Measurements from ENCODE around the gene GET3. TPM values are rescaled to one million over a fixed set of nuclear protein-coding genes. Genes with fewer than 3 reads are reported as not detected.
"Not testable (repeated sequence)": the region's sequence is repeated elsewhere in the genome, so short reads cannot be mapped to it uniquely, and the experiment has no call there.

Gene GET3
- total RNA-seq, 2 experiments from 2014 or later: 78.3 to 80.2 TPM

DNA sequence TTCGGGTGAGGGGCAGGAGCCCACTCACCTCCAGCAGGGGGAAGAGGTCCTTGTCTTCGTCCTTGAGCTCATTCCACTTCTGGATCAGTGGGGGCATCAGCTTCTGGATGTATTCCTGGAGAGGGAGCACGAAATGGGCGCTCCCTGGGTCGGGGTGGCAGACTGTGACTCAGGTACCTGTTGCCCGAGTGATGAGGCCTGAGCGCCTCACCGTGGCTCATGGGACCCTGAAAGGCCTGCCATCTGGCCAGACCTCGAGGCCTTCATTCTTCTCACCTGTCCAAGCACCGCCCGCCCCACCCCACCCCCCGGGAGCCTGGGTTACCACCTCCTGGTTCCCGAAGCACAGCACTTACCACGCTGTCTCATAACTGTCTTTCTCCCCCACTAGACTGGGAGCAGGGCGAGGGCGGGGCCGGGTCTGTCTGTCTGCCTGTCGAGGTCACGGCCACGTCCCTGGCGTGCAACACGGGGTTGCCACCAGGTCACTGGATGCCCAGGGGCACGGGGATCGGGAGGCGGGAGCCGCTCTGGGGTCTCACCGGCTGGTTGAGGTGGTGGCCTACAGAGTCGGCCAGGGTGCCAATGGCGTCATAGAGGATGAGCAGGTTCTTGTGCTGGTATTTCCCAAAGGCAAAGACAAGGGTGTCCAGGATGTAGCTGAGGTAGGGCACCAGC lies 31.5 kb upstream of the GET3 start:
- H3K27me3 Mint-ChIP-seq: no peaks in the 10 kb centered on the region
- H3K4me3 Mint-ChIP-seq: no peak overlapping the region
- H3K9me3 Mint-ChIP-seq: no peaks in the 10 kb centered on the region
- peaks cover 34% of the 10 kb centered on the region for H3K36me3 Mint-ChIP-seq
- no peak for DNase-seq
- H3K27ac Mint-ChIP-seq: no peak overlapping the region
- no peaks in the 10 kb centered on the region for H3K4me1 Mint-ChIP-seq

DNA sequence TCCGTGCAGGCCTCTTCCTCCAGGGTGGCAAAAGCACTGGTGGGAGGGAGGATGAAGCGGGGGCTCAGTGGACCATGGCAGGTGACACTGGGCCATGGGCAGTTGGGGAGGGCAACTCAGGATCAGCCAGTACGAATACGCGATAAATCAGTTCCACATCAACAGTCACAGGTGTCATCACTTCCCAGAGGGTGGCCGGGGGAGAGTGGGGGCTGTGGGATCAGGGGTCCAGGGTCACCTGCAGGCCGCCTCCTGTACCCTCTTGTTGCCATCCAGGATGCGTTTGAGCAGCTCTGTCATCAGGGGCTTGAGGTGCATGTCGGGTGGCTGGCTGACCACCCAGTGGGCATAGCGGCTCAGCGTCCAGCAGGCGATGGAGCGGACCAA lies 31.0 kb upstream of the GET3 start:
- DNase-seq: no peak
- no peaks in the 10 kb centered on the region for H3K9me3 Mint-ChIP-seq
- H3K27ac Mint-ChIP-seq: no peak overlapping the region
- peaks cover 34% of the 10 kb centered on the region for H3K36me3 Mint-ChIP-seq
- no peaks in the 10 kb centered on the region for H3K27me3 Mint-ChIP-seq
- H3K4me1 Mint-ChIP-seq: no peaks in the 10 kb centered on the region
- no peak overlapping the region for H3K4me3 Mint-ChIP-seq

DNA sequence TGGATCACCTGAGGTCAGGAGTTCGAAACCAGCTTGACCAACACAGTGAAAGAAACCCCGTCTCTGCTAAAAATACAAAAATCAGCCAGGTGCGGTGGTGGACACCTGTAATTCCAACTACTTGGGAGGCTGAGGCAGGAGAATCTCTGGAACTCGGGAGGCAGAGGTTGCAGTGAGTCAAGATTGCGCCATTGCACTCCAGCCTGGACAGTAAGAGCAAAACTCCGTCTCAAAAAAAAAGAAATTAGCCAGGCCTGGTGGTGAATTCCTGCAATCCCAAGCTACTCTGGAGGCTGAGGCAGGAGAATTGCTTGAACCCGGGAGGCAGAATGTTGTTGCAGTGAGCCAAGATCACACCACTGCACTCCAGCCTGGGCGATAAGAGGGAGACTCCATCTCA lies 28.7 kb upstream of the GET3 start:
- Mint-ChIP-seq H3K27ac (no peak overlapping the region), H3K36me3 (peaks cover 32% of the 10 kb centered on the region), H3K9me3 (no peaks in the 10 kb centered on the region), H3K27me3 (no peaks in the 10 kb centered on the region), H3K4me3 (no peak overlapping the region), H3K4me1 (no peaks in the 10 kb centered on the region)
- no peak for DNase-seq

DNA sequence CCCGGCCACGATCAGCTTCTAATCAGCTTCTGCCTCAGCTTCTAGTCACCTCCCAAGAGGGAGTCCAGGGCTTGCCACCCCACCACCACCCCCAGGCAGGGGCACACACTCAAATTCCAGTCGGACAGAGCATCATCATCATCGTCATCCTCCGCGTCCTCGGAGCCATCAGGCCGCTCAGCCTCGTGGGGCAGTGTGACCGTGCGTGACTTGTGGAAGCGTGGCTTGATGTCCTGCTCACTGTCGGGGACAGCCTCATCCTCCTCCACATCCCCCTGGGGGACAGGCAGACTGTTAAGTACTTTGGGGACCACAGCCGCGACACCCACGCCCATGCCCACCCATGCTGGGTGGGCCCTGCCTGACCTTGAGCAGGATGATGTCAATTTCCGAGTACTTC lies 26.1 kb upstream of the GET3 start:
- H3K9me3 Mint-ChIP-seq: no peaks in the 10 kb centered on the region
- no peaks in the 10 kb centered on the region for H3K4me1 Mint-ChIP-seq
- H3K36me3 Mint-ChIP-seq: peaks cover 27% of the 10 kb centered on the region

DNA sequence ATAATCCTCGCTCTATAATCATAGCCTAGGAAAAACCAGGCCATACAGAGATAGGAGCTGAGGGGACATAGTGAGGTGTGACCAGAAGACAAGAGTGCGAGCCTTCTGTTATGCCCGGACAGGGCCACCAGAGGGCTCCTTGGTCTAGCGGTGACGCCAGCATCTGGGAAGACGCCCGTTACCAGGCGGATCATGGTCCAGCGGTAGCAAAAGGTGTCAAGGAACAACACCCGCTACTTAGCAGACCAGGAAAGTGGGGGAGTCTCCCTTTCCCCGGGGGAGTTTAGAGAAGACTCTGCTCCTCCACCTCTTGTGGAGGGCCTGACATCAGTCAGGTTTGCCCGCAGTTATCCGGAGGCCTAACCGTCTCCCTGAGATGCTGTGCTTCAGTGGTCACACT lies 25.2 kb upstream of the GET3 start:
- H3K27me3 Mint-ChIP-seq, H3K4me3 Mint-ChIP-seq, H3K27ac Mint-ChIP-seq, H3K9me3 Mint-ChIP-seq, DNase-seq, H3K4me1 Mint-ChIP-seq: not testable (repeated sequence)
- peaks cover 26% of the 10 kb centered on the region for H3K36me3 Mint-ChIP-seq

More for the DNA sequence above, 26.1 kb upstream of the GET3 start:
- no peak for DNase-seq
- Mint-ChIP-seq H3K27me3 (no peaks in the 10 kb centered on the region), H3K27ac (no peak overlapping the region), H3K4me3 (no peak overlapping the region)

DNA sequence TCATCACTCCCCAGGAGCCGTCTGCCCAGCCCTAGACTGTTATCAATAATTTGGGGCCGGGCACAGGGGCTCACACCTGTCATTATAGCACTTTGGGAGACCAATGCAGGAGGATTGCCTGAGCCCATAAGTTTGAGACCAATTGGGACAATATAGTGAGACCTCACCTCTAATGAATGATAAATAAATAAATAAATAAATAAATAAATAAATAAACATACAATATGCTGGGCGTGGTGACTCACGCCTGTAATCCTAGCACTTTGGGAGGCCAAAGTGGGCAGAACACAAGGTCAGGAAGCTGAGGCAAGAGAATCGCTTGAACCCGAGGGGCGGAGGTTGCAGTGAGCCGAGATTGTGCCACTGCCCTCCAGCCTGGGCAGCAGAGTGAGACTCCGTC lies 24.0 kb upstream of the GET3 start:
- DNase-seq, H3K4me3 Mint-ChIP-seq, H3K27me3 Mint-ChIP-seq, H3K27ac Mint-ChIP-seq, H3K9me3 Mint-ChIP-seq, H3K4me1 Mint-ChIP-seq: not testable (repeated sequence)
- peaks cover 28% of the 10 kb centered on the region for H3K36me3 Mint-ChIP-seq

DNA sequence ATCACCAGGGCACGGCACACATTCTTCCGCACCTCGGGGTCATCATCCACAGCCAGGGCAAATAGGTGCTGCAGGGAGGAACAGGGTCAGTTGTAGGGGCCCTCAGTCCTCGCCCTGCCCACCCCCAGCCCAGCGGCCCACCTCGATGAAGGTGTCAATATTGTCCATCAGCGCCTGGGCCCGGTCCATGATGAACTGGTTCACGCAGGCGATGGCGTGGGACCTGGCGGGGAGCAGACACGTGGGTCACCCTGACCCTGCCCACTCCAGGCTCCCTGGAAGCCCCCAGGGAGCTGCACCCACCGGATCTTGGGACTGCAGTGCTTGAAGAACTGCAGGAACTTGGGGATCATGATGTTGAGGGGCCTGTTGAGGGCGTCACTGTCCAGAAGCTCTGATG lies 22.2 kb upstream of the GET3 start:
- H3K27me3 Mint-ChIP-seq: no peaks in the 10 kb centered on the region
- no peak for DNase-seq
- H3K4me3 Mint-ChIP-seq: no peak overlapping the region
- peaks cover 34% of the 10 kb centered on the region for H3K36me3 Mint-ChIP-seq
- H3K9me3 Mint-ChIP-seq: no peaks in the 10 kb centered on the region
- H3K4me1 Mint-ChIP-seq: peaks cover 18% of the 10 kb centered on the region
- H3K27ac Mint-ChIP-seq: no peak overlapping the region

DNA sequence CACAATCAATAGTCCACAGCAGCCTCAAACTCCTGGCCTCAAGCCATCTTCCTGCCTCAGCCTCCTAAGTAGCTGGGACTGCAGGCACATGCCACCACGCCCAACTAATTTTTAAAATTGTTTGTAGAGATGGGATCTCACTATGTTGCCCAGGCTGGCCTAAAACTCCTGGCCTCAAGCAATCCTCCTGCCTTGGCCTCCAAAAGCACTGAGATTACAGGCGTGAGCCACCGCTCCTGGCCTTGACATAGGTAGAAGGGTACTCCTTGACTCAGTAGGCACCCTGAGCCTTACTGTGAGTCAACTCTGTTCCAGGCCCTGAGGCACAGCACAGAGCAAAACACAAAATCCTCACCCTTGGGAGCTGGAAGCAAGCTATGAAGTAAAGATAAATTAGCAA lies 21.4 kb upstream of the GET3 start:
- H3K36me3 Mint-ChIP-seq: peaks cover 34% of the 10 kb centered on the region
- no peaks in the 10 kb centered on the region for H3K9me3 Mint-ChIP-seq
- no peak overlapping the region for H3K4me3 Mint-ChIP-seq
- H3K27me3 Mint-ChIP-seq: no peaks in the 10 kb centered on the region
- H3K27ac Mint-ChIP-seq: no peak overlapping the region
- DNase-seq: no peak
- H3K4me1 Mint-ChIP-seq: peaks cover 24% of the 10 kb centered on the region

DNA sequence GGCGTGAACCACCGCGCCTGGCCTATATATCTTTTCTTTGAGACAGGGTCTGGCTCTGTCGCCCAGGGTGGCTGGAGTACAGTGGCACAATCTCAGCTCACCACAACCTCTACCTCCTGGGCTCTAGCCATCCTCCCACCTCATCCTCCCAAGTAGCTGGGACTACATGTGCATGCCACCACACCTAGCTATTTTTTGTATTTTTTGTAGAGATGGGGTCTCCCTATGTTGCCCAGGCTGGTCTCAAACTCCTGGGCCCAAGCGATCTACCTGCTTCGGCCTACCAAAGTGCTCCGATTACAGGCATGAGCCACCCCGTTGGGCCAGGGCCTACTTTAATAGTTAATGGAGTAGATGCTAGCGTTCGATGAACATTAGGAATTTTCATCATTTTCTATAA lies 17.0 kb upstream of the GET3 start:
- Mint-ChIP-seq H3K27me3 (no peaks in the 10 kb centered on the region), H3K36me3 (peaks cover 48% of the 10 kb centered on the region), H3K9me3 (no peaks in the 10 kb centered on the region), H3K4me3 (peak overlapping the region; percentile 83), H3K4me1 (peaks cover 34% of the 10 kb centered on the region), H3K27ac (peak overlapping the region; percentile 52)
- no peak for DNase-seq

DNA sequence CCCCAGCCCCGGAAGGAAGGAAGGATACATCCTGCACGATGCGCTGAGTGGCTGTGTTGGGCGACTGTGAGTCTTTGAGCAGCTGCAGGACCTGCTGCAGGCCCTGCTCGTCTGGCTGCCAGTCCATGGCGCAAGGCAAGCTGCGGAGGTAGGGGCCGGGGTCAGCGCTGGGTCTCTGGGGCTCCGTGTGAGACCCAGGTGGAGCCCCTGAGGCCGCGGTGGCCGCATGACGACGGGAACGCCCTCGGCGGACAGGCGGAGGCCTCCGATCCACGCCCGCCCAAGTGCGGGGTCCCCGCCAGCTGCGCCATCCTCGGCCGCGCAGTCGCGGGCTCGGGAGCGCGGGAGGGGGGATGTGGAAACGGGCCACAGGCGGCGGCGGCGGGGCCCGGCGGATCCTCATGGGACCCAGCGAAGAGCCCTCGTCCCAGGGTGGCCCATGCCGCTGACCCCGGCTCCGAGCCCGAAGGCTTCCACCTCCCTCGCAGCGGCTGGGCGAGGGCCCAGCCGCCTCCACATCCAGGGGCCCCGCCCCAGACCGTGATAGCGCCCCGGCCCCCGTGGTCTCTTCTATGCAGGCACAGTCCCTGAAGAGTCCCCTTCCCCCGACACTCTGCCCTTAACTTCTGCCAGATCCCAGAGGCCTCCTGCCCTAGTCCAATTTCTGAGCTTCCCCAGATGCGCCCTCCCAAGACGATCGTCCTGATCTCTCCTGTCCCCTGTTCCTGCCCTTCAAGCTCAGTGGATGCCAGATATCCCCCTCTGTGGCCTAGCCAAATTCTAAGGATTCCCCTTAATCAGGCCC lies 16.2 kb upstream of the GET3 start:
- Mint-ChIP-seq H3K4me3 (peak overlapping the region; percentile 89), H3K27me3 (no peaks in the 10 kb centered on the region), H3K9me3 (no peaks in the 10 kb centered on the region), H3K36me3 (peaks cover 46% of the 10 kb centered on the region), H3K4me1 (peaks cover 34% of the 10 kb centered on the region), H3K27ac (peak overlapping the region; percentile 87)
- no peak for DNase-seq

DNA sequence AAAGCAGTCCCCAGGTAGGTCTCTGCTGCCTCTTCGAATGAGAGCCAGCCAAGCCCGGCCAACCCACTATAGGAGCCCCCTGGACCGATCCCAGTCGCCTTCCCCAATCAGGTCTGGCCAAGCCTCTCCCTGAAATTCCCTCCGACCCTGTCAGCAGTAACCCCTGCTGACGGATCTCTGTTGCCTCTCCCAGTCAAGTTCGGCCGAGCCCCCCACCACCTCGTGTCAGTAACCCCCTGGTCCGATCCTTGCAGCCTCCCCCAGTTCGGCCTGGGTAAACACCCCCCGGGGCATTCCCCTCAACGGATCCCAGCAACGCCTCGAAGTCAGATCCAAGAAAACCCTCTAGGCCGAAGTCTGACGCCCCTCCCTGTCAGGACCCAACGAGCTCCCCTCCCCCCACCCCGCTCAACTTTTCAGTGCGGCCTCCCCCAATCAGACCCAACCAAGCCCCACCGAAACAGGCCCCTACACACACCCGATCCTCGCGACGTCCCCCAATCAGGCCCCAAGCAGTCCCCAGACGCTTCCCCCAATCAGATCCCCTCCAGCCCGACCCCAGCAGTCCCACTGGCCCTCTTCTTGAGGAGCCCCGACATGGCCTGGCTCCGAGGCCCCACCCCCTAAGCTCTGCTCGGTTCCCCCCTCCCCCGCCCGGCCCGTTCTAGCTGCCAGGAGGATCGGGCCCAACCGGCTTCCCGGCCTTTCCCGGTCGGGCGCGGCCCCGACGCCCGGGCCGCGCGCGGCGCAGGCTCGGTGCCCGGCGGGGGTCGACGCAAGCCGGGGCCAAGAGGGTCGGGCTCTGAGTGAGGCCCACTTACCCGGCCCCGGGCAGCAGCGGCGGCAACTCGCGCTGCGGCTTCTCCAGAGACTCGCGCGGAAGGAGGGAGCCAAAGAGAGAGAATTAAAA lies 15.4 kb upstream of the GET3 start:
- Mint-ChIP-seq H3K36me3 (peaks cover 43% of the 10 kb centered on the region), H3K4me1 (peaks cover 33% of the 10 kb centered on the region), H3K9me3 (no peaks in the 10 kb centered on the region), H3K27me3 (no peaks in the 10 kb centered on the region), H3K27ac (peak overlapping the region; percentile 93), H3K4me3 (peak overlapping the region; percentile 92)
- DNase-seq: peak; percentile 67

DNA sequence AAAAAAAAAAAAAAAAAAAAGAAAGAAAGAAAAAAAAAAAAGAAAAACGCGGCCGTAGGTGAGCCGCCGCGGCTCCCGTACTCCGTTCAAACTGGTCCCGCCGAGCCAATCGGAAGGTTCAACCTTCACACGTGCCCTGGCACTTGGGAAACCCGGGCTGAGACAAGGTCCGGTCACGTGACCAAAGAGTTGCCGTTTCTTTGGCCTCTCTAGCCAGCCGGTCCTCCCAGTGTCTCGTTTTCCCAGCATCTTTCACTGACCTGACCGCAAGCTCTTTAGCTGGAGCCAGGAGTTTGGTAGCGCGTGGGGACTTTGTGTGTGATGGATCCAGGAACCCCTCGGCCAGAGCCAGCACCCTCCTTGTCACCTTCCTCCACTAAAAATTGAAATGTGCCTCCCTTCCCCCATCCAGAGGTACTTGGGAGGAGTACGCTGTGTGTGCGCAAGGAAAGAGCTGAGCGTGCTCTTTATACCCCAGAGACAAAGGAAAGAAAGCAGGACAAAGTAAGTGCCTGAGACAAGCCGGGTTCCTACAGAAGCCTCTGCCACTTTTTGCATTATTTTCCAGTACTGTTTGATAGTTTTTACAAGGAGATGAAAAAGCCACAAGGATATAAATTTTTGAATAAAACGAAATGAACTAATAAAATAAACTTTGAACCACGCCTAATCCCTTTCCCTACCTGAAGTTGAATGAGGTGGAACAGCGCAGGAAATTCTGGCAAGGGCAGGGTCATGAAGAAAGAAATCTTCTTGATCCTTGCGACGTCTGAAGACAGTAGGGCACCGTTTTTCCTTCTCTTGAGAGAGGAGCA lies 14.5 kb upstream of the GET3 start:
- H3K9me3 Mint-ChIP-seq: no peaks in the 10 kb centered on the region

DNA sequence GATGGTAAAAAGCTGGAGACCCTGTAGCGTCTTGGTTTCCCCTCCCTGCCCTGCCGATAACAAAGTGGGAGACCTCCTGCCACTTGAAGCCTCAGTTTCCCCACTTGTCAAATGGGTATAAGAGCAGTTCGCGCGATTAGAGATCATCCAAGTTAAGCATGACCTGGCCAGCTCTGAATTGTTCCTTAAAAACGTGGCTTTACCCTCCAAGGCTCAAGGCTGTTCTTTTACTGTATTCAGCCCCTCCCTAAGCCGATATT lies 14.0 kb upstream of the GET3 start:
- peak overlapping the region; percentile 92 for H3K4me3 Mint-ChIP-seq
- peaks cover 47% of the 10 kb centered on the region for H3K36me3 Mint-ChIP-seq
- no peaks in the 10 kb centered on the region for H3K27me3 Mint-ChIP-seq
- no peaks in the 10 kb centered on the region for H3K9me3 Mint-ChIP-seq
- no peak for DNase-seq
- peaks cover 30% of the 10 kb centered on the region for H3K4me1 Mint-ChIP-seq
- H3K27ac Mint-ChIP-seq: peak overlapping the region; percentile 93

More for the DNA sequence above, 14.5 kb upstream of the GET3 start:
- Mint-ChIP-seq H3K27me3 (no peaks in the 10 kb centered on the region), H3K4me1 (peaks cover 31% of the 10 kb centered on the region), H3K27ac (peak overlapping the region; percentile 93), H3K36me3 (peaks cover 45% of the 10 kb centered on the region), H3K4me3 (peak overlapping the region; percentile 92)
- DNase-seq: peak; percentile 92

DNA sequence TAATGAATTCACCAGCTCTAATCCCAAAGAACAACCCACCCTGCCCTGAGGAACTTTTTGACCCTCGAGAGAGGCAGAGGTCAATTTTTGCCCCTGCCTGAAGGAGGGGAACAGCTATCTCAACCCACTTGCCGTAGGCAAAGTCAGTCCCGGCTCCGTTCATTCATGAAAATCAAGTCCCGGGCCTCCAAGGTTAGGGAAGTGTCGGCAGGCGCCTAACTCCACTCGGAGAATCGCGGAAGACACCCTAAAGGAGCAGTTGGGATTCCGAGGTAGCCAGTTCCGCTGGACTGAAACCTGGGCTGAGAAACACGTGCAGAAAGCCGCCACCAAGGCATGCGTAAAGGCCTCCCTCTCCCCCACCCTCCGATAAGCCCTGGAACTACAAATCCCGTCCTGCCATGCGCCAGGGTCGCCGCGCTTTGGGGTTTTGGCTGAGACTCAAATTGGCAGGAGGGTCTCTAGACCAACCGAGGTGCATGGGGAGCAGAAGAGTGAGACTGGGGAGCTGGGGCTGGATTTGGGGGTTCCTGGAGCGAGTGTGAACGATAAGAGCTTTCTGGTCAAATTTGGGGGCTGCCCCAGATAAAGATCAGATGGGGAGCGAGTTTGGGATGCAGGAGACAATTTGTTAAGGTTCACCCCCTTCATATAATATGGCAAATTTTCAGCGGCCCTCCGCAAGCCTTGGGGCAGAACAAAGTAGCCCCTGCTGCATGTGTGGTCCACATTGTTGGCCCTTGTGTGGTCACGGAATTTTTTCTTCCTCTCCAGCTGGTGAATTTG lies 13.5 kb upstream of the GET3 start, which contains the start of gene TNPO2:
Gene TNPO2, minus strand, starts transcription at position 292 of the 786 bp plus-strand sequence. CDS start 2,955 bp downstream, outside the sequence.
- no peaks in the 10 kb centered on the region for H3K9me3 Mint-ChIP-seq
- peaks cover 45% of the 10 kb centered on the region for H3K36me3 Mint-ChIP-seq
- H3K27ac Mint-ChIP-seq: peak within 1 kb of the TSS; percentile 93
- no peaks in the 10 kb centered on the region for H3K27me3 Mint-ChIP-seq
- peak within 1 kb of the TSS; percentile 92 for H3K4me3 Mint-ChIP-seq
- peak; percentile 78 for DNase-seq
- H3K4me1 Mint-ChIP-seq: peaks cover 25% of the 10 kb centered on the region

Data from activated naive CD8-positive, alpha-beta T cell treated with anti-CD3 and anti-CD28 coated beads for 36 hours (primary cell).